RCC 7860 (cell line): ENCODE results near the gene ZBTB16.

Experiments
- DNase-seq: peaks from one replicate; pipeline ENCODE4 v3.0.0-alpha.2; 2015; ENCODE audit warnings: low spot score
- FAIRE-seq: peaks from 2 replicates; lab custom pipeline; 2012; peaks lifted over from hg19 to GRCh38; lab: Jason Lieb, UNC

The ZBTB16 gene

GRCh38 chr11:114059278-114059983 lies at the start of gene ZBTB16:
Gene ZBTB16 (plus strand): TSS chr11:114059711. CDS start chr11:114063301, 3,590 bp downstream.
- FAIRE-seq: no peak
- no peak for DNase-seq

GRCh38 chr11:114010931-114011330 lies 48.6 kb upstream of the ZBTB16 start:
- DNase-seq: no peak
- no peak for FAIRE-seq

- FAIRE-seq: no peak
- no peak for DNase-seq
Measured at GRCh38 chr11:114011443-114011842, 48.1 kb upstream of the ZBTB16 start.

DNA sequence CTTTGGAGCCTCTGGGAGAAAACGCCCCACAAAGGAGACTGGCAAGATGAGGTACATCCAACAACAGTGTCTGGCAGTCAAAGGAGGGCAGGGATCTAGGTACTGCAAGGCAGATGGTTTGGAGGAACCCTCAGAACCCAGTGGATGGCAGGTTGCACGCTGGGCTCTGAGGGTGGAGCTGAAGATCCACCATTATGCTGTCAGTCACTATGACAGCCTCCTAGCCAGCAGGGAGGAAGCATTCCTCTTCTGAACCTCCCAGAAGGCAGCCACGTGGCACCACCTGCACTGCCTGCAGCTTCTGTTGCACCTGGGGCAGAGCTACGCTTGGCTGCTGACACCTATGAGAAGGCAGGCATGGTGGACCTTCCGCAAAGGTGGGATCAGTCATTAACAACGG lies 44.4 kb upstream of the ZBTB16 start:
- DNase-seq (no peak), FAIRE-seq (no peak)

DNA sequence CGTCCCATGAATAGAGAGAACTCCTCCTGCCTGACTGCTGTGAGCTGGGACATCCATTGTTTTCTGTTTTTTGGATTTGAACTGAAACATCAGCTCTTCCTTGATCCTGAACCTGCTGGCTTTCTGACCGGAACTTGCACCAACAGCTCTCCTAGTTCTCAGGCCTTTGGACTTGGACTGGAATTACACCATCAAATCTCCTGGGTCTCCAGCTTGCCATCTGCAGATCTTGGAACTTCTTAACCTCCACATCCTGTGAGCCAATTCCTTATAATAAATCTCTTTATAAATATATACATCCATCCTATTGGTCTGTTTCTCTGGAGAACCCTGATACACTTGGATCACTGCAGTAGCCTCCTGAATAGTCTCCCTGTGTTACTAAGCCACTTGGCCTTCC lies 42.5 kb upstream of the ZBTB16 start:
- DNase-seq (no peak), FAIRE-seq (no peak)

GRCh38 chr11:114017723-114018122 lies 41.8 kb upstream of the ZBTB16 start:
- FAIRE-seq (no peak), DNase-seq (no peak)

GRCh38 chr11:114019046-114019445 lies 40.5 kb upstream of the ZBTB16 start:
- FAIRE-seq: no peak
- no peak for DNase-seq

DNA sequence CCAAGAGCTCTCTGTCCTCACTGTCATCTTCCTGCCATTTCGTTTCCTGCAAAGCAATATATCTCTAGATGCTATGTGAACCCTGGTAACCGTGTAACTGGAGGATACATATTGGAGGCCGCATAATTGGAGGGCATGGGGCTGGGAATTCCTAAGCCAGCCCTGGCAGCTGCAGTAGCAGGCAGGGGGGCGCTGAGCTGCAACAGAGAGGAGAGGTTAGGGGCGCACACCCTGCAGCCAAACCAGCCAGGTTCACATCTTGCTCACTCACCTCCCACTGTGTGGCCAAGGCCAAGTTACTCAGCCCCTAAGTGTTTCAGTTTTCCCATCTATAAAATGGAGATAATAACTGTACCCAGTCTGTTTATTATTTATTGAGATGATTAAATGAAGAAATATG lies 39.9 kb upstream of the ZBTB16 start:
- DNase-seq (no peak), FAIRE-seq (no peak)

- no peak for FAIRE-seq
- no peak for DNase-seq
Measured at GRCh38 chr11:114025329-114025907, 34.1 kb upstream of the ZBTB16 start.

DNA sequence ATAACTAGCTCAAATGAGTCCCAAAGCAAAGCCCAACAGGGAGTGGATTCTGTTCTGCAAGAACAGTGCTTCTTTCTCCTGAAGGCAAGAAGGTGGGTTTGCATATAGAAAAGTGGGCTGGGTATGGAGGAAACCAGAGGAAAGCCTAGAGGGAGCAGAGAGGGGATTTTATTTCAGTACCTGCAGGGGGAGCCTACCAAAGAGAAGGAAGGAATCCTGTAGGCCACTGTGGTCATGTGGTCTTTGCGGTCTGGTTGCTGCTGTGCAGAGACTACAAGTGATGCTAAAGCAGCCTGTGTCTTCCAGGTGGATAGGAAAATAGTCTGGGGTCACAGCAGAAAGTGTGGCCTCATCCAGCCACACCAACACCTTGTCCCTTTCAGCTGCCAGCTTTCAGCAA lies 33.2 kb upstream of the ZBTB16 start:
- DNase-seq: no peak
- no peak for FAIRE-seq

DNA sequence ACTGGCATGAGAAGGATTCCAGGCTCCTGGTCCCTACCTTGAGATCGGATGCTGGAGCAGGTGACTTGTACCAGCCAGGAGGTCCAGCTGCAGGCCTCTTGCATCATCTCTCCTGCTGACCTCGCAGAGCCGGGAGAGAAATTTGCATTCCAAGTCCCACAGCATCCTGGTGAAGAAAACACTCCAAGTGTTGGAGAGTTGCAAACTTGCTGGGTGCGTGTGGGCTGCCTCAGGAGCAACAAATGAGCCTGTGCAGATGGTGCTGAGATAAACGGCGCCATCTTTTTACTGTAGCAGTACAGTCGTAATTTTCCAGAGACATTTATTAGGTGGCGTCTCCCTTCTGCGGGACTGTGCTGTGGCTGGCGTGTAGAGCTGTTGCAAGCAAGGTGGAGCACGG lies 32.1 kb upstream of the ZBTB16 start:
- no peak for FAIRE-seq

DNA sequence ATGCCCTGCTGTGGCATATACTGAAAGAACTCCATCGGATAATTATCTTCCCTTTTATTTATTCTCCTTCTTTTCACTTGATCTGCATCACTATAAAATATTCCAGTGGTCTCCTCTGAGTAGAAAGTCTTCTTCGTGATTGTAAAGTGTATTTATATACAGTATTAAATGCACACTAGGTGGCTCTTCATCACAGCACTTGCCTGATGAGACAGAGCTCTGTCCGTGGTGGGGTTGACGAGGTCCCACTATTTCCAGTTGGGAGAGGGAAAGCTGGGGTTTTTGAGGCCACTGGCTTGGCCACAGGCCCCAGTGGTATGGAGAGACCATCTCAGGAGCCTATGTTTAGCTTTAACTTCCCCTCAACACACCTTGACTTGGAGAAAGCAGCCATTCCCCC lies 31.6 kb upstream of the ZBTB16 start:
- DNase-seq: no peak
- no peak for FAIRE-seq

More for the DNA sequence above, 32.1 kb upstream of the ZBTB16 start:
- DNase-seq: no peak

GRCh38 chr11:114031246-114031966 lies 28.1 kb upstream of the ZBTB16 start:
- no peak for FAIRE-seq
- no peak for DNase-seq

GRCh38 chr11:114031967-114032320 lies 27.6 kb upstream of the ZBTB16 start:
- no peak for FAIRE-seq
- DNase-seq: no peak

GRCh38 chr11:114033066-114033465 lies 26.4 kb upstream of the ZBTB16 start:
- FAIRE-seq (no peak), DNase-seq (no peak)

DNA sequence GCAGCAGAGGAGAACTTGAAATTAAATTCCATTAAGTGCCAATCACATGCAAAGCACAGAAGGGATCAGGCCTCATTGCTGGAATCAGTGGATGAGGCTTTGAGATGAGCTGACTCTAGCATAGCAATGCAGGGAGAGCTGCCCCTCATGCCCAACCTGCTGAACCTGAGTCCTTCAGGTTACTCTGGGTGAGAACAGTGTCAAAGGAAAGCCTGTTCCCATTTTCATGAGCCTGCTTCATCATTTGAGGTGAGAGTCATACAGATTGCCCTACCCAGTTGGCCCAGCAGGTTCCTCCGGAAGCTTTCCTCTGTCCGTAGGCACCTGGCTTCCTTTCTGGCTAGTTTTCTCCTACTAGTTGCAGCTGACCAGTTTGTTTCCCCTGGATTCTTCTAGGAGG lies 25.9 kb upstream of the ZBTB16 start:
- DNase-seq (no peak), FAIRE-seq (no peak)

DNA sequence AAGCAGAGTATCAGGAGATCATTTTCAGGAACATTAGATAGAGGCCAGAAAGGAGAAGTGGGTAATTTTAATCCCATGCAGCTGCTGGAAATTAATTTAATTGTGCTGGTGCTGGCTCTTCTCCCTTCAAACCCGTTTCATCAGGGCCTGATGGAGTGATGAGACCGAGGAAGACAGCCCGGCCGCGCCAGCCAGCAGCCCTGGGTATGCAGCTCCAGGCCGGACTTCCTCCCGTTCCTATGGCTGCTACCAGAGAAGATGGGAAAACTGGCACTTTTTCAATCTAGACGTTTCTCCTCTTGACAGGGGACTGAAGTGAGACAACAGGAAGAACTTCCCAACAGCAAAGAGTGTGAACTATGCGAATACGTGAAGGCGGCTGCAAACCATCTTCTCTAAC lies 24.6 kb upstream of the ZBTB16 start:
- FAIRE-seq: no peak
- no peak for DNase-seq

GRCh38 chr11:114036147-114036811 lies 23.2 kb upstream of the ZBTB16 start:
- peak; percentile 14 for DNase-seq
- FAIRE-seq: no peak

- DNase-seq (no peak), FAIRE-seq (no peak)
Measured at GRCh38 chr11:114036958-114037357, 22.6 kb upstream of the ZBTB16 start.

DNA sequence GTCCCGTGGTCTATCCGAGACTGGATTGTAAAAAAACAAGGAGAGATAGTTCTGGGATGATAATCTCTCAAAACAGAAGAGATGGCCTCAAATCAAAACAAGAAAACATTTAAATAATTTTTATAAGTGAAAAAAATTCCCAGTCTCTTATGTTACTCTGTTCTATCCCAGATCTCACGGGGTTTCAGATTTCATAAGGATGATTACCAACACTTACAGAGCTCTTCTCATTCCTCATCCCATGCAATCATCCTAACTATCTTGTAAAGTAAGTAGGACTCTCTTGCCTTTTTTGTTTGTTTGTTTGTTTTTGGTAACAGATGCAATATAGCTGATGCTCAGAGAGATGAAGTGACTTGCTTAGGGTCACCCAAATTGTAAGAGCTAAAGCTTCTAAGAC lies 20.0 kb upstream of the ZBTB16 start:
- no peak for FAIRE-seq
- DNase-seq: no peak

GRCh38 chr11:114040706-114041211 lies 18.8 kb upstream of the ZBTB16 start:
- no peak for FAIRE-seq

More at GRCh38 chr11:114040706-114041211, 18.8 kb upstream of the ZBTB16 start:
- DNase-seq: no peak
